H1 (cell line): Measurements from ENCODE around the gene DAPK1. TPM values are rescaled to one million over a fixed set of nuclear protein-coding genes. Genes with fewer than 3 reads are reported as not detected.

ENCODE experiments used
- CTCF ChIA-PET: fragments of 300-600 bp; sonication (Branson Sonifier 250); formaldehyde crosslinking; loops from one replicate; lab custom pipeline; 2021; ENCODE audit not compliant: partially characterized antibody; lab: Charles Lee
- POLR2A ChIA-PET: fragments of 300-600 bp; sonication (Branson Sonifier 250); formaldehyde crosslinking; loops from one replicate; lab custom pipeline; 2021; ENCODE audit warnings: inconsistent platforms; ENCODE audit not compliant: partially characterized antibody; lab: Charles Lee
- DNase-seq, 2 experiments: peaks; one replicate each; pipeline versions ENCODE4 v3.0.0 to v3.0.0-alpha.2; 2010 to 2022; ENCODE audit warnings: low spot score in 2 of 2, low read depth in 1 of 2, mixed read lengths in 1 of 2
- FAIRE-seq: peaks from 2 replicates; lab custom pipeline; 2011; peaks lifted over from hg19 to GRCh38; lab: Jason Lieb, UNC
- H2AFZ ChIP-seq: 2 replicates; pipeline ENCODE4 v1.8.1; 2012; ENCODE audit warnings: low read length, inconsistent platforms
- H2AK5ac ChIP-seq: 2 replicates; pipeline ENCODE4 v1.6.1; 2013; ENCODE audit warnings: low read depth, low read length
- H2BK120ac ChIP-seq: replicated peaks from 2 replicates; pipeline ENCODE3; 2013; ENCODE audit warnings: low read depth, low read length, inconsistent platforms
- H2BK12ac ChIP-seq: 2 replicates; pipeline ENCODE4 v1.6.1; 2013; ENCODE audit warnings: low read depth, low read length
- H2BK15ac ChIP-seq: 2 replicates; pipeline ENCODE4 v1.6.1; 2013; ENCODE audit warnings: low read length
- H2BK20ac ChIP-seq: 2 replicates; pipeline ENCODE4 v1.6.1; 2013; ENCODE audit warnings: low read length
- H2BK5ac ChIP-seq: 2 replicates; pipeline ENCODE4 v1.6.1; 2013; ENCODE audit warnings: low read depth, low read length
- H3K14ac ChIP-seq: 2 replicates; pipeline ENCODE4 v1.6.1; 2013; ENCODE audit warnings: inconsistent platforms; ENCODE audit not compliant: insufficient read length
- H3K18ac ChIP-seq: 2 replicates; pipeline ENCODE4 v1.6.1; 2013; ENCODE audit warnings: low read length; ENCODE audit errors: extremely low read depth
- H3K23ac ChIP-seq: 2 replicates; pipeline ENCODE4 v1.6.1; 2013; ENCODE audit warnings: inconsistent platforms; ENCODE audit not compliant: insufficient read length
- H3K23me2 ChIP-seq: 2 replicates; pipeline ENCODE4 v1.6.1; 2013; ENCODE audit warnings: low read depth, low read length
- H3K27ac ChIP-seq: 2 replicates; pipeline ENCODE4 v1.6.1; 2011; ENCODE audit warnings: low read depth, low read length, inconsistent platforms
- H3K27me3 ChIP-seq, 4 experiments: replicated peaks in 1 of 4; 1 replicate in 1 of 4; 2 replicates in 3 of 4; pipeline versions ENCODE4 v1.6.1 to v1.8.1; 2011 to 2013; ENCODE audit warnings: low read length in 3 of 4, mild to moderate bottlenecking in 3 of 4, inconsistent platforms in 2 of 4, mixed read lengths in 2 of 4, moderate library complexity in 1 of 4; ENCODE audit not compliant: control insufficient read depth in 3 of 4, insufficient read depth in 3 of 4; ENCODE audit errors: extremely low read depth in 1 of 4
- H3K36me3 ChIP-seq, 4 experiments: 2 replicates each; pipeline versions ENCODE4 v1.6.1 to v1.8.1; 2011 to 2013; ENCODE audit warnings: mild to moderate bottlenecking in 4 of 4, low read length in 3 of 4, moderate library complexity in 2 of 4, control low read depth in 1 of 4, inconsistent platforms in 1 of 4; ENCODE audit not compliant: insufficient read depth in 4 of 4, control insufficient read depth in 2 of 4
- H3K4ac ChIP-seq: replicated peaks from 2 replicates; pipeline ENCODE3; 2013; ENCODE audit warnings: low read length, low read depth, mixed read lengths, inconsistent platforms; ENCODE audit not compliant: insufficient read length
- H3K4me1 ChIP-seq, 4 experiments: replicated peaks in 1 of 4; 1 replicate in 1 of 4; 2 replicates in 3 of 4; pipeline versions ENCODE4 v1.6.1 to v1.8.1; 2011 to 2013; ENCODE audit warnings: low read length in 3 of 4, inconsistent platforms in 2 of 4, mixed read lengths in 1 of 4; ENCODE audit not compliant: insufficient read depth in 4 of 4, control insufficient read depth in 3 of 4
- H3K4me2 ChIP-seq, 2 experiments: 2 replicates each; pipeline versions ENCODE4 v1.6.1 to v1.8.1; 2011 to 2013; ENCODE audit warnings: low read depth in 2 of 2, low read length in 2 of 2, control low read depth in 1 of 2, inconsistent platforms in 1 of 2, mild to moderate bottlenecking in 1 of 2; ENCODE audit not compliant: insufficient read depth in 1 of 2
- H3K4me3 ChIP-seq, 4 experiments: fragments of 200-600, 300-600 bp in 1 of 4; sonication (generic), shearing (Covaris generic), sonication (Bioruptor Twin) in 1 of 4; 2 replicates each; pipeline versions ENCODE4 v1.5.1 to v1.8.1; 2011 to 2016; ENCODE audit warnings: low read length in 4 of 4, low read depth in 3 of 4, control low read depth in 2 of 4, inconsistent platforms in 2 of 4, mild to moderate bottlenecking in 2 of 4, mixed read lengths in 1 of 4, moderate library complexity in 1 of 4; ENCODE audit not compliant: insufficient read depth in 2 of 4; ENCODE audit errors: extremely low read depth in 1 of 4
- H3K56ac ChIP-seq: replicated peaks from 2 replicates; pipeline ENCODE3; 2013; ENCODE audit warnings: low read depth, mild to moderate bottlenecking, mixed read lengths, low read length, inconsistent platforms; ENCODE audit not compliant: insufficient read length
- H3K79me1 ChIP-seq: 2 replicates; pipeline ENCODE4 v1.6.1; 2013; ENCODE audit warnings: low read depth, low read length, control low read depth
- H3K79me2 ChIP-seq, 2 experiments: 2 replicates each; pipeline versions ENCODE4 v1.6.1 to v1.8.1; 2012 to 2013; ENCODE audit warnings: low read length in 2 of 2, mild to moderate bottlenecking in 2 of 2, inconsistent platforms in 1 of 2; ENCODE audit not compliant: insufficient read depth in 2 of 2, control insufficient read depth in 1 of 2
- H3K9ac ChIP-seq, 4 experiments: replicated peaks in 1 of 4; 1 replicate in 1 of 4; 2 replicates in 3 of 4; pipeline versions ENCODE4 v1.6.1 to v1.8.1; 2011 to 2013; ENCODE audit warnings: low read depth in 3 of 4, low read length in 3 of 4, control low read depth in 2 of 4, mild to moderate bottlenecking in 2 of 4, moderate library complexity in 2 of 4, inconsistent platforms in 1 of 4; ENCODE audit errors: extremely low read depth in 1 of 4
- H3K9me3 ChIP-seq, 2 experiments: 2 replicates each; pipeline versions ENCODE4 v1.6.1 to v1.8.1; 2012 to 2013; ENCODE audit warnings: mild to moderate bottlenecking in 2 of 2, moderate library complexity in 2 of 2, control low read depth in 1 of 2, inconsistent platforms in 1 of 2, low read depth in 1 of 2, low read length in 1 of 2, mixed read lengths in 1 of 2; ENCODE audit not compliant: insufficient read depth in 2 of 2
- H4K20me1 ChIP-seq, 2 experiments: replicated peaks in 1 of 2; 2 replicates each; pipeline versions ENCODE3 to v1.8.1; 2011 to 2013; ENCODE audit warnings: inconsistent platforms in 2 of 2, low read length in 2 of 2, mild to moderate bottlenecking in 1 of 2; ENCODE audit not compliant: insufficient read depth in 2 of 2, control insufficient read depth in 1 of 2
- H4K5ac ChIP-seq: 2 replicates; pipeline ENCODE4 v1.6.1; 2013; ENCODE audit warnings: low read length, low read depth, mixed read lengths, inconsistent platforms; ENCODE audit not compliant: insufficient read length
- H4K8ac ChIP-seq: 2 replicates; pipeline ENCODE4 v1.8.0; 2013; ENCODE audit warnings: mild to moderate bottlenecking, moderate library complexity, low read length, inconsistent platforms; ENCODE audit not compliant: insufficient read depth; ENCODE audit errors: extremely low read depth
- H4K91ac ChIP-seq: replicated peaks from 2 replicates; pipeline ENCODE3; 2013; ENCODE audit warnings: low read length, mixed read lengths, inconsistent platforms; ENCODE audit not compliant: insufficient read length
- TBP ChIP-seq: IDR thresholded peaks from 2 replicates; pipeline ENCODE4 v1.6.1; 2011; ENCODE audit warnings: low read depth, low read length, improper control_type of control experiment
- WGBS, 2 experiments: shearing (Covaris generic) in 1 of 2; methylation state at CpG; one replicate each; pipeline versions ENCODE4 v1.1.6 to v1.1.7; 2013 to 2015; ENCODE audit warnings: low lambda C conversion rate in 2 of 2, mixed read lengths in 2 of 2, inconsistent platforms in 1 of 2, low coverage in 1 of 2, missing lambda C conversion rate in 1 of 2; ENCODE audit not compliant: insufficient replicate concordance in 2 of 2, insufficient coverage in 1 of 2, insufficient read length in 1 of 2; ENCODE audit errors: extremely low coverage in 1 of 2, missing lambda C conversion rate in 1 of 2; 5-methylcytosine and 5-hydroxymethylcytosine counted together
- polyA plus RNA-seq, 7 experiments: library from polyadenylated mRNA; depleted of rRNA in 3 of 7; stranded (reverse) in 5 of 7; unstranded in 2 of 7; fragments of >200 nt in 5 of 7; fragments of 200-250 nt in 2 of 7; gene quantifications; 1 replicate in 5 of 7; 2 replicates in 1 of 7; 4 replicates in 1 of 7; pipeline versions ENCODE4 v1.2.1 to v1.2.3, GENCODE V29; 2011 to 2013; ENCODE audit warnings: missing spikeins in 2 of 7, mixed read lengths in 2 of 7
- total RNA-seq: library from RNA; stranded (reverse); fragmentation: NEBNext Ultra II Directional; extraction: Animal tissue kit (Norgen Biotek cat#: 25700); gene quantifications from 2 replicates; pipeline ENCODE4 v1.2.1, GENCODE V29; 2021

The DAPK1 gene
- total and polyA plus RNA-seq, 2 of the 8 experiments (the other 6 are each of a cell fraction or from before 2014, with no cell fraction given) = 62.4 to 131 TPM

- POLR2A ChIA-PET = no interaction called here
- no peak overlapping the region for H3K27ac ChIP-seq
- no peaks in the 10 kb centered on the region for H3K9me3 ChIP-seq
- TF ChIP-seq TBP = no peak
These were observed 188.3 kb downstream of the DAPK1 start for GRCh38 chr9:87685871-87686519.

More at GRCh38 chr9:87685871-87686519, 188.3 kb downstream of the DAPK1 start:
- FAIRE-seq (no peak), DNase-seq (no peak)
- H2AFZ ChIP-seq = no peak overlapping the region
- peaks cover 5 to 46% (median 22%) of the 10 kb centered on the region in 4 experiments; a peak in 7 of 8 replicates for H3K36me3 ChIP-seq
- no peaks in the 10 kb centered on the region for H3K23me2 ChIP-seq
- no peak overlapping the region for H2BK120ac ChIP-seq
- no peak overlapping the region for H2BK20ac ChIP-seq
- H3K14ac ChIP-seq = no peak overlapping the region
- H4K8ac ChIP-seq = no peak overlapping the region
- no peak overlapping the region for H2BK15ac ChIP-seq
- no peak overlapping the region for H4K5ac ChIP-seq
- no peak overlapping the region for H3K4me2 ChIP-seq
- H3K9ac ChIP-seq = no peak overlapping the region
- no peak overlapping the region for H3K23ac ChIP-seq
- H4K91ac ChIP-seq = no peak overlapping the region
- no peak overlapping the region for H3K4ac ChIP-seq
- H4K20me1 ChIP-seq = peaks cover 2 to 4% of the 10 kb centered on the region in 2 experiments
- peak overlapping the region; percentile 3; the same call in 1 of the 2 replicates for H2BK5ac ChIP-seq
- H3K4me1 ChIP-seq = no peaks in the 10 kb centered on the region; a peak in 2 of 7 replicates
- H3K79me1 ChIP-seq = no peaks in the 10 kb centered on the region; the same call in 1 of the 2 replicates
- no peak overlapping the region for H3K18ac ChIP-seq
- H2BK12ac ChIP-seq = no peak overlapping the region
- H3K4me3 ChIP-seq = no peak overlapping the region
- H3K79me2 ChIP-seq = peaks cover 0 to 13% of the 10 kb centered on the region in 2 experiments; a peak in 2 of 4 replicates
- no peak overlapping the region for H3K56ac ChIP-seq
- CTCF ChIA-PET = interaction anchor here (0.6 to 6.5 kb wide), 13 partner anchors 10 to 265 kb away, joined by 3 to 88 read pairs (median 8); no protein-coding TSS in a partner anchor
- H2AK5ac ChIP-seq = no peak overlapping the region
- H3K27me3 ChIP-seq = no peaks in the 10 kb centered on the region
- WGBS, 2 experiments = 88% methylated on average over 14 of the region's 14 CpGs; no CpG with 5 or more reads in 1 of the 2 experiments
